GM18870 (cell line): ENCODE data around the gene BABAM2.
"Not testable (repeated sequence)": the region's sequence is repeated elsewhere in the genome, so short reads cannot be mapped to it uniquely, and the experiment has no call there.

Experiments
- ATAC-seq: cut with Tn5 transposase; IDR thresholded peaks from one replicate; pipeline ENCODE4 v1.9.1; 2021; ENCODE audit warnings: moderate library complexity; ENCODE audit not compliant: unreplicated experiment

BABAM2 gene

DNA sequence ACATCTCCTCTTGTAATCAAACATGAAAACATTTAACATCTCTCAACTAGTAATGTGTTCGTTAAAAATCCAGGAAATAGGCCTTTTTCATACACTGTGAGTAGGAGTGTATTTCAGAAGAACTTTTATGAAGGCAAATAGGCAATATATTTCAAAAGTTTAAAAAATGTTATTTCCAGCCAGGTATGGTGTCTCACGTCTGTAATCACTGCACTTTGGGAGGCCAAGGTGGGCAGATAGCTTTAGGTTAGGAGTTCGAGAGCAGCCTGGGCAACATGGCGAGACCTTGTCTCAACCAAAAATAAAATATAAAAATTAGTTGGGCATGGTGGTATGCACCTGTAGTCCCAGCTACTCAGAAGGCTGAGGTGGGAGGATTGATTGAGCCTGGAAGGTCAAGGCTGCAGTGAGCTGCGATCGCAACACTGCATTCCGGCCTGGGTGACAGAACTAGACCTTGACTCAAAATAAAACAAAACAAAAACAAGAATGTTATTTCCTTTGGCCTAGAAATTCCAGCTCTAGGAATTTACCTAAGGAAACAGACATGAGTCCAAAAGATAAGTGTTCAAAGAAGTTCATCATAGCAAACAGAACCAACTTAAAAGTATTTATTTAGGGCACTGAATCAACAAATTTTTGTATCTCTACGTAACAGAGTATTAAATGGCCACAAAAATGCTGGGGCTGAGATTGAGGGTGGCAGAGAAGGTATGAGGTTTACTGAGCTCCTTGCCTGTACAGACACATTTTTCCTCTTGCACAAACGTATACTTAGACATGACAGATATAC is 15.2 kb upstream of the BABAM2 start:
- ATAC-seq = no peak

DNA sequence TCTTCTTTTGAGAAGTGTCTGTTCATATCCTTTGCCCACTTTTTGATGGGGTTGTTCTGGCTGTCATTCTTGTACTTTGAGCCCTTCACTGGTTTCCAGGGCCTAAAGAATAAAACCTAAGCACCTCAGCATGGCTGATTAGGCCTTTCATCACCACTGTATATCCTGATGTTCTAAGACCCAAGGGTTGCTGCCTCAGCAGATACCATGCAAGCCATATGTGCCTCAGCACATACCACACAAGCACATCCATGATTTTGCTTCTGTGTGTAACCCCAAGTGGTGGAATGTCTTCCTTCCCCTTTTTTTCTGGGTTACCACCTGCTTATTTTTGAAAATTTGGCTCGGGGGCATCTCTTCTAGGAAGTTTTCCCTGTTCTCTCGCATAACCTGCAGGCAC is 11.7 kb upstream of the BABAM2 start:
- no peak for ATAC-seq

DNA sequence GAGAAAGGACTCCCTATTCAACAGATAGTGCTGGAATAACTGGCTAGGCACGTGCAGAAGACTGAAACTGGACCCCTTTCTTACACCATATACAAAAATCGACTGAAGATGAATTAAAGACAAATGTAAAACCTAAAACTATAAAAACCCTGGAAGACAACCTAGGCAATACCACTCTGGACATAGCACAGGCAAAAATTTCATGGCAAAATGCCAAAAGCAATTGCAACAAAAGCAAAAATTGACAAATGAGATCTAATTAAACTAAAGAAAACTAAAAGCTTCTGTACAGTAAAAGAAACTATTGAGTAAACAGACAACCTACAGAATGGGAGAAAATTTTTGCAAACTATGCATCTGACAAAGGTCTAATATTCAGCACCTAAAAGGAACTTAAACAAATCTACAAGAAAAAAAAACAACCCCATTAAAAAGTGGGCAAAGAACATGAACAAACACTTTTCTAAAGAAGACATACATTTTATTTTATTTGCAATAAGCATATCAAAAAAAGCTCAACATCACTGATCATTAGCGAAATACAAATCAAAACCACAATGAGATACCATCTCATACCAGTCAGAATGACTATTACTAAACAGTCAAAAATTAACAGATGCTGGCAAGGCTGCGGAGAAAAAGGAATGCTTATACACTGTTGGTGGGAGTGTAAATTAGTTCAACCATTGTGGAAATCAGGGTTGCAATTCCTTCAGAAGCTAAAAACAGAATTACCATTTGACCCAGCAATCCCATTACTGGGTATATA is 8.5 kb upstream of the BABAM2 start:
- ATAC-seq = not testable (repeated sequence)

DNA sequence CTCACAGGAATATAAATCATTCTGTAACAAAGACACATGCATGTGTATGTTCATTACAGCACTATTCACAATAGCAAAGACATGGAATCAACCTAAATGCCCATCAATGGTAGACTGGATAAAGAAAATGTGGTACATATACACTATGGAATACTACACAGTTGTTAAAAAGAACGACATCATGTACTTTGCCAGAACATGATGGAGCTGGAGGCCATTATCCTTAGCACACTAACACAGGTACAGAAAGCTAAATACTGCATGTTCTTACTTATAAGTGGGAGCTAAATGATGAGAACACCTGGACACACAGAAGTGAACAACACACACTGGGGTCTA is 8.0 kb upstream of the BABAM2 start:
- ATAC-seq = not testable (repeated sequence)

DNA sequence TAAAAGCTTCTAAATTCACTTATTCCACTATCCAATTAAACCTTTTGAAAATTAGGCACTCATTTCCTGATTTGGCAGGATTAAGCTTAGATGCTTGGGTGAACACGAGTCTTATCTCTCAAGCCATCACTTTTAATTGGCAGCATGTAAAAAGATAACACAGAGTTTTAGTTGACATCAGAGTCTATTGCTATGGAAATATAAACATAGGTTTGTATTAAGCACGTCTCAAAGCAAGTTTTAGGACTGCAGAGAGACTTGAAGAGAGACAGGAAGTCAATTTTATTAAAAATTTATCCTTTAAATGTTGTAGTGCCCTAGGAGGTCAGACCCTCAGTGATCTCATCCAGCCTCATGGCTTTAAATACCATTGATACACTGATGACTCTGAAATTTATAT is 5.9 kb upstream of the BABAM2 start:
- no peak for ATAC-seq

DNA sequence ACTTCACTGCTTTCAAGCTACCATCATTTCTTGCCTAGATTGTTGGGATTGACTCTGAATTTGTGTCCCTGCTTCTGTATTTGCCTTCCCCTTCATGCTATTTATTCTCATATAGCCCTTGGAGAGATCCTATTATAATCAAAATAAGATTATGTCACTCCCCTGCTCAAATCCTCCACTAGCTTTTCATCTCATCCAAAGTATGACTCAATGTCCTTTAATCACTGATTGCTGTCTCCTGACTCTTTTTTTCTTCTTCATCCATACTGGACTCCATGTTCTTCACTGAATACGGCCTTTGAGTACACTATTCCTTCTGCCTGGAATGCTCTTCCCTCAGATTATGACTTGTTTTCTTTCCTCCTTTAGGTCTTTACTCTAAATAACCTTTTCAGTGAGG is 5.3 kb upstream of the BABAM2 start:
- ATAC-seq = no peak

DNA sequence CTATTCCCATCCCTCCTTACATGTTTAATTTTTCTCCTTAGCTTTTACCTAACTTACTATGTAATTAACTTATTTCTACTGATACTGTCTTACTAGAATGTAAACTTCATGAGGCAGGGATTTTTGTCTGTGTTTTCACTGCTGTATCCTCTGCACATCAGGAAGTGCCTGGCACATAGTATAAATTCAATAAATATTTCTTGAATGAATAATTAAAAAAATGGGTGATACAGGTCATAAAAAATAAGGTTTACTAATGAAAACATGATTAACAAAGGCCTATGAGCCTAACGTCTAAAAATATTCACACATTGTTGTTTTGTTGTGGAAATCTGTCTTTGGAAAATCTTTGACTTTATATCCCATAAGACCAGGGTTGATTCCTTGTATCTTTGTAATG is 4.9 kb upstream of the BABAM2 start:
- ATAC-seq = no peak

DNA sequence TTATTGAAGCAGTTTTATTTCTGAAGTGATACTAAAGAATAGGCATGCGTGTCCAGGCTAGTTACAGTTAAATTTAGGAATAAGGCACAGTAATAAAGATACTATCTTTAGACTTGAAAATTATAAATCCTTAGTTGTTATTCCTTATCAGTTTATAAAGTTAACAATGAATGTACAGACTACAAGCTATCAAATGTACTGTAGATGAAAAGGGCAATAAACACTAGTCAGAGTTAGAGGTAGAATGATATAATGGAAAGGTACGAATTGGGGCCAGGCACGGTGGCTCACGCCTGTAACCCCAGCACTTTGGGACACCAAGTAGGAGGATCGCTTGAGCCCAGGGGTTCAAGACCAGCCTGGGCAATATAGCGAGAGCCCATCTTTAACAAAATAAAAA is 4.2 kb upstream of the BABAM2 start:
- no peak for ATAC-seq

DNA sequence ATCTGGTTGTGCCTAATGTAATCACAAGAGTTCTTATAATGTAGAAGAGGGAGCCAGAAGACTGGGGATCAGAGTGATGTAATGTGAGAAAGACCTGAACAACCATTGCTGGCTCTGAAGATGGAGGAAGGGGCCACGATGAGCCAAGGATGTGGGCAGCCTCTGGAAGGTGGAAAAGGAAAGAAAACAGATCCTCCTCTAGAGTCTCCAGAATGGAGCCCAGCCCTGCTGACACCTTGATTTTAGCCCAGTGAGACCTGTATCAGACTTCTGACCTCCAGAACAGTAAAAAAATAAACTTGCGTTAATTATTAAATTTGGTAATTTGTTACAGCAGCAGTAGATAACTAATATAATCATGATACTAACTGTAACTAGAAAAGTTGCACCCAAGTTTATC is 3.4 kb upstream of the BABAM2 start:
- ATAC-seq = no peak

DNA sequence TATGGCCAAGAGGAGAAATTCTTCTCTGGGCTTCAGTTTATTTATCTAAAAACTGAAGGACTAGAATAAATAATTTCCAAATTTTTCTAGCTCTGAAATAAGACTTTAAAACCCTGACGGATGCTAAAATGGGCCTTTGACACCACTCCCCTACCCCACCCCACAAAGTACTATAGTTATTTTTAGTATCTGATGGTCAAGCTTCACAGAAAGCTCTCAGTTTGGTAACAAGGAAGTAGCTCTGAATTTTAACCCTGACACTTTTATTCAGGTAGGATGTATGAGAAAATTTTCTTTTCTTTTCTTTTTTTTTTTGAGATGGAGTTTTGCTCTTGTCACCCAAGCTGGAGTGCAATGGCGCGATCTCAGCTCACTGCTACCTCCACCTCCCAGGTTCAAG is 2.7 kb upstream of the BABAM2 start:
- ATAC-seq = no peak

DNA sequence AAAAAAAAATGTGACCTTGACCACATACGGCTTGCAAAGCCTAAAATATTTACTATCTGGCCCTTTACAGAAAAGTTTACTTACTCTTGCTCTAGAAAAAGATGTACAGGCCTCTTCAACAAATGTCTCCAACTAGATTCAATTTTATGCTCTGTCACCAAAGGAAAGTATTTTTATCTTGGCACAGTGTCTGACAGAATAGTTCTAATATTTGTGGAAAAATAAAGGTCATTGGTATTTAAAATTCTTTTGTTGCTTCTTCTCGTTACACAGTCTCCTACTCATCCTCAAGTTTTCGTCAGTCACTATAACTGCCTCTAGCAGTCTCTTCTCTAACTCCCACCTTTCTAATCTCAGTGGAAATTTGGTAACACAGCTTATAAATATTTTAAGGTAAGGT is 1.7 kb upstream of the BABAM2 start:
- no peak for ATAC-seq

DNA sequence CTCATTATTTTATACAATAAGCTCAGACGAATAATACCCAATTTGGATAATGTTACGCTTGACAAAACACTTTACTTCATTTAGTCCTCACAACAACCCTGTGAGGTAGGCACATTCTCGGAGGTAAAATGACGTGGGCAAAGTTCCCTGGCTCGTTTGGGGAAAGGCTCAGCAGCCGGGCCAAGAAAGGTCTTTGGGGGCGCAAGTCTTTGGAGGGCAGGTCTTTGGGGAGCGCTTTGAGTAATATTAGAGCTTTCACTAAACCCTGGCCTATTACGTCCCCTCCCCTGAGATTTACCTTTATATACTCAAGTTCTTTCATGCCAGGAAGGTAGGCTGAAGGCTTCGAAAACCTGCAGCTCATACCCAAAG is 769 bp upstream of the BABAM2 start:
- no peak for ATAC-seq

DNA sequence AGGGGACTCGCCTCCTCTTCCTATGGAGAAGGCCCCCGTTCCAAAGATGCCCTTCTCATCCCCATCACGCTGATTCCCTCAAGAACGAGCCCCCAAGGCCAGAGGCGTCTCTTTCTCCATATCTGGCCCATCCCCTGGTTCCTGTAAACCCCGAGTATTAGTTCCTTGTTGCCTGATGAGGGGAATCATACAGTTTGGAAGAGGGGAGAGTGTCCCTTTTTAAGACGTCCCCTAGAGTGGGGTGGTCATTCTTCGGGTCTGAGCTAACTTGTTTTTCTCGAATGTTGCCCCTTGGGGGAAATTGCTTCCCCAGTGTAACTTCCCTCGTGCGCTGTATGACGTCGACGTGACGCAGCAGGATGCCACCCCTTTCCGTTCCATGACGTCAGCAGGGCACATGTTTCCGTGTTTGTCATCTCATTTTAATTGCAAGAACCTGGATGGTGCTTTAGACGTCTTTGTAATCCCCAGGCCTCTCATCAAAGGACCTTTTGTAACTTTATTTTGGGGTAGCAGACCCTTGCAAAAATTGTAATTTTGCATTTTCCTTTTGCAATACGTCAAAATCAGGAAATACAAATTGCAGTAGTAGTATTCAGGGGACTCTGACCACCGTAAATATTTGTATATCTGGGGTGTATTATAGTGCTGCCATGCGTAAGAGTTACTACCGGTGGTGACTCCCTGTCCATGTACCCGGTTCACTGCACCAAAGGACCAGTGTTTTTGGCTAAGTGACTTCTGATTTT is 569 bp downstream of the BABAM2 start:
- ATAC-seq = peak; percentile 20

DNA sequence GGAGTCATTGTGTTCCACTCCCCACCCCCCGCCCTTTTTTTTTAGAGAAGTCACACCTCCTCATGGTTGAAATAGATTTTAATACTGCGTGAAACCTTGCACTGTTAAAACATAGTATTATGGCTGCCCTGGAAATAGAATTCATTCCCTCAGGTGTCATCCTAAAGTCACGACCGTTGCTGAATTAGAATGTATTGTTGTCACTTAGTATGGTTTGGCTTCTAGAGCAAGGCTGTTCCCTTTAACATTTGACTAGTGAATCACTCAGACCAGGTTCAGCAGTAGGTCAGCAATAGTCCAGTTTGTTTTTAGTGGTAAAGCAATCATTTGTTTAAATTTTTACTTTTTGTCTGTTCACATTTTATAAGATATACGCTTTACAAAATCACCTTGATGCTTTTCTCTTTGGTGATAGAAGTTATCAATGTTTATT is 1.2 kb downstream of the BABAM2 start:
- ATAC-seq = no peak

DNA sequence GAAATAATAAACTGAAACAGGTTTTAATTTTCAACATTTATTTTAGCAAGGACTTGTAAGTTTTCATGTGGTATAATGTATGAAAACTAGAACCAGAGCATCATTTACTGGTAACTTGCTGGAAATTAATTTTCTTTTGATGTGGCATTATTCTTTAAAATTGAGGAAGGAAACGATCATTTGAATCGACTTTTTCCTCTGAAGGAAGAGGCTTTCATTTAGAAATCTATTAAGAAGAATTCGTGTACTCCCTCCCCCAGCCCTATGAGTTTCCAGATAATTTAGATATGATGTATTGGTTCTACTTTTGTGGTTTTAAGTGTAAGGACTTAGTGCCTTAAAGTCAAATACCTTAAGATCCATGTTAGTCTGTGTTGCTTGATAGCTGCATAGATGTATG is 2.5 kb downstream of the BABAM2 start:
- no peak for ATAC-seq

DNA sequence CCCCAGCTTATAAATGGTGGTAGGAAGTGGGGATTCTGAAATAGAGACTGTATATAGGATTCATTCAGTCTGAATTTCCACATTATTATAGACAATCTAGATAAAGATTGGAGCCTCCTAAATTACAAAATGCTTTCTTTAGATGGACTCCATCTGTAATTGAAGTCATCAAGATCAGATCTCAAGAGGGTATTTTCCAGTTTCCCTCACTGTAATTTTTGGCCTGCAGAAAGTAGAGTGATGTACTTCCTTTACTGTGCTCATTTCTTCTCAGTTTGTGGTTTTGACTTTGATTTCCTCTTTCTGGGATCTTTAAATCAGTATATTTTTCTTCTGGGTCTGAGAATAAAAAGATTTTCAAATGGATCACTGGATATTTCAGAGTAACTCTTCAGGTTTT is 7.2 kb downstream of the BABAM2 start:
- ATAC-seq = no peak

DNA sequence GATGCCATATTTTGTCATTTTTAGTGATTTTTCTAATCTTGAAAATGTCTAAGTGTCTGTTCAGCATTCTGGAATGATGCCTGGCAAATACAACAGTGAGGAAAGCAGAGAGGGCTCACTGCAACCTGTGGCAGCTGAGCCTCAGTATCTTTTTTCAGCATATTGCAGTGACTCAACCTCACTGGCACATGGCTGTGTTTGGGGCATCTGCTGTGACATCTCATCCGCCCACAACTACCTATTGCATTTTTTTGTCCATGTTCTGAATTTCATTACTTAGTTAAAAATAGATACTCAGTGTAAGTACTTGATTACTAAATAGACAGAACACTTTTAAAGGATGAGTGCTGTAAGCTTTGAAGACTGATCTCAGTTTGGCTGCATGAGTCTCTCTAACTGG is 10.7 kb downstream of the BABAM2 start:
- ATAC-seq = no peak

DNA sequence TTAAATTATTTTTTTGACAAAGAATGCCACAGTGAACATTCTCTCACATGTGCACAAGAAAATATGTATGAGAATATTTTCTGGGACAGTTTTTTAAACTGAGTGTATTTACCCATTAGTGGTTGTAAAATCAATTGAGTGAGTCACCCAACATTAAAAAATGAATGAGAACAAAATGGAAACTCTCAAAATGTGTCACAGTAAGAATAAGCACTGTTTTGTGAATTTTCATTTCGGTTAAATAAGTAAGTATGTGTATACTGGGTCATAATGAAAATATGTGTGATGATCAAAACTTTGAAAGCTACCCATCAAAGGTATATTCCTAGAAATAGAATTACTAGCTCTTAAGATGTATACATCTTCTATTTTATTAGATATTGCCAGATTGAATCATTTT is 11.6 kb downstream of the BABAM2 start:
- no peak for ATAC-seq

DNA sequence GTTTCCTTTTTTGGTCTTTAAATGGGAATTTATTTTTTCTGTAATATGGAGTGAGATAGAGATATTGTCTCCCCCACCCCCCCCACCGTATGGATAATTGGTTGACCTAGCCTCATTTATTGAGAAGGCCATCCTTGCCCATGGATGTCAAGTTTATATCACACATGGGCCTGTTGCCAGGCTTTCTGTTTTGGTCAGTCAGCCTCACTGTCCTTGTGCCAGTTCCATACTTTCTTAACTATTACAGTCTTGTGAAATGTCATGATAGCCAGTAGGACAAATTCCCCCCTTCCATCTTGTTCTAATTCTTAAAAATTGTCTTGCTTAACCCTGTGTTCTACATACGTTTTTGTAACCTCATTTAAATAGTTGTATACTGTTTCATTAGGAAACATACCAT is 12.5 kb downstream of the BABAM2 start:
- ATAC-seq = no peak

DNA sequence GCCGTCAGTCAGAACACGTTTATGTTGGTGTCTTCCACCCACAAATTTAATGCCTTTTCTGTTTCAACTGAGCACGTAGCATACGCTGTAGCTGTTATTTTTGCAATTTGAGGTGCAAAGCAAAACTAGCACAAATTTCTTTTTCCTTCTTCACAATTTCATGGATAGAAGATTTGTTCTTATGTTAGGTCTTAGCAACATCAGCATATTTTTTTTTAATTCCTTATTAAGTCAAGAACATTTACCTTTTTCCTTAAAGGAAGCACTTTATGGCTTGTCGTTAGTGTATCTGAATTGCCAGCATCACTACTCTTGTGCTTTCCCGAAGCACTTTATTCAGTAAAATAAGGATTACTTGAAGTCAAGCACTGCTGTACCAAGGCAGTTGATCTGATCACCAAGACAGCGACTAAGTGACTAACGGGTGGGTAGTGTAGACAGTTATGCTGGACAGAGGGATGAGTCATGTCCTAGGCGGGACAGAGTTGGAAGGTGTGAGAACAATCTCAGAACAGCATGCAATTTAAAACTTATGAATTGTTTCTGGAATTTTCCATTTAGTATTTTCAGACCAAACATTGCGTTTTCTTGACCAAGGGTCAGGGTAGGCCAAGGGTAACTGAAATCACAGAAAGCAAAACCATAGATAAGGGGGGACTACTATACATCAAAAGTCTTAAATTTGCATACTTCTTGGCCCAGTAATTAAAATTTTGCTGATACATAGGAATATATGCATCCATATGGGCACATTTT is 13.3 kb downstream of the BABAM2 start:
- ATAC-seq = no peak

DNA sequence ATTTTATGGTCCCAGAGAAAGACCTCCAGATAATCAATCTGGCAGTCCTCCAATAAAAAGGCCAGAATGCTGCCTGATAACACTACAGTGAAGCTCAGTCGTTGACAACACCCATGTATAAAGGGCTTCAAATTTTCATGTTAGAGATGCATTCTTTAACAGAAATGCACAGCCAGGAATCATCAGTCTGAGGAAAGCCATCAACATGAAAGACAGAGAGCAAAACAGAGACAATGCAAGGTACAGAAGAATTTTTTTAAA is 13.8 kb downstream of the BABAM2 start:
- no peak for ATAC-seq

DNA sequence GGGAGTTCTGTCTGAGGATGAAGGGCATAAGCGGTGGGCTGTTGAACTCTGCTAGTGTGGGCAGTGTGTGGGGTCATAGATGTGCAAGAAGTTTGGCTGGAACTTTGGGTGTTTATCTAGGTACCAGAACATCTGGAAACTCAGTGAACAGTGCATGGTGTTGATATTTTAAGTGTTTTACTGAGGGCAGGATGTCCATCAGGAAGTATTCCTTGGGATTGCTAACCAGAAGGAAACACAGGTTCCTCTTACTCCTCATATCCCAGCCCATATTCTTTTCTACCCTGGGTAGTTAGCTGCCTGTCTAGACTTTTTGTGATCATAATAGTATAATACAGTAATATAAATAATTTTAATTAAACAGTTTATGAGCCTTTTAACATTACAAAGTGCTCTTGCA is 15.5 kb downstream of the BABAM2 start:
- ATAC-seq = no peak
